D721Med (cell line): Measurements from ENCODE around the gene GREM2.

Experiments used
- DNase-seq: peaks from one replicate; pipeline ENCODE4 v3.0.0; 2011; ENCODE audit warnings: low spot score; ENCODE audit not compliant: insufficient read length
- FAIRE-seq: peaks from 2 replicates; lab custom pipeline; 2011; peaks lifted over from hg19 to GRCh38; lab: Jason Lieb, UNC
- TF ChIP-seq, protein P1 (sequence below): IDR thresholded peaks from 2 replicates; pipeline ENCODE4 v1.5.1; 2012; ENCODE audit warnings: mild to moderate bottlenecking, control low read depth; ENCODE audit not compliant: insufficient read depth; ENCODE audit errors: missing control alignments

Gene GREM2

DNA sequence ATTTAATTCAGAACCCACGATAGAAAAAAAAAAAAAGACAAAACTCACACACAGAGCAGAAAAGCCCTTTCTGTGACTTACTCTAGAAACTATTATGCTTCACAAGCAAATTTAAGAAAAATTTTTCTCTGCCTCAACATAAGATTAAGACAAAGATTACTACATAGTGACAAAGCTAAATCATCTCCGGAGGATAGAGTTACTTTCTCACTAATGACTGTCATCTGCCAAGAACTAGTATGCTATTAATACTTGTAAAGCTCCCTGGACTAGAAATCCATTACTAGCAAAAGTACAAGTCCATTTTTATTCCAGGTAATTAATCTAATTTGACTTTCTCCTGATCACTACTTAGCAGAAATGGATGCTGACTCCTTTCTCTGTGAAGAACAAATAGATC is 25.9 kb downstream of the GREM2 start:
- FAIRE-seq (no peak), DNase-seq (no peak)
- TF ChIP-seq, protein P1, sequence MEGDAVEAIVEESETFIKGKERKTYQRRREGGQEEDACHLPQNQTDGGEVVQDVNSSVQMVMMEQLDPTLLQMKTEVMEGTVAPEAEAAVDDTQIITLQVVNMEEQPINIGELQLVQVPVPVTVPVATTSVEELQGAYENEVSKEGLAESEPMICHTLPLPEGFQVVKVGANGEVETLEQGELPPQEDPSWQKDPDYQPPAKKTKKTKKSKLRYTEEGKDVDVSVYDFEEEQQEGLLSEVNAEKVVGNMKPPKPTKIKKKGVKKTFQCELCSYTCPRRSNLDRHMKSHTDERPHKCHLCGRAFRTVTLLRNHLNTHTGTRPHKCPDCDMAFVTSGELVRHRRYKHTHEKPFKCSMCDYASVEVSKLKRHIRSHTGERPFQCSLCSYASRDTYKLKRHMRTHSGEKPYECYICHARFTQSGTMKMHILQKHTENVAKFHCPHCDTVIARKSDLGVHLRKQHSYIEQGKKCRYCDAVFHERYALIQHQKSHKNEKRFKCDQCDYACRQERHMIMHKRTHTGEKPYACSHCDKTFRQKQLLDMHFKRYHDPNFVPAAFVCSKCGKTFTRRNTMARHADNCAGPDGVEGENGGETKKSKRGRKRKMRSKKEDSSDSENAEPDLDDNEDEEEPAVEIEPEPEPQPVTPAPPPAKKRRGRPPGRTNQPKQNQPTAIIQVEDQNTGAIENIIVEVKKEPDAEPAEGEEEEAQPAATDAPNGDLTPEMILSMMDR = no peak

DNA sequence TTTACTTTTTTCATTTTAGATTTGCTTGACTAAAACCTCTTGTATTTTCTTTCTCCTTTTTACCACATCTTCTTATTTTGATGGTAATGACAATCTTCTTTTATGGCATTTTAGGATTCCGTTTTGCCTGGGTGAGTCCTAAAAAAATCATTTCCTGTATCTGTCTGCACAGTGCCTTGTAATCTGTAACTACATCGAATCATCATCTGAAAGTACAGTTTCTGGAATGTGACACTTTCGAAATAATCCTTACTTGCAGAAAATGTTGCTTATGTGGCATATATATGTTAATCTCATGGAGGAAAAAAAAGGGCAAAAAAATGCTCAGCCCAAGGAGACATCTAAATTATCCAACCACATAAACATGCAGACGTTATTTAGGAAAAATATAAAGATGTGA is 29.0 kb downstream of the GREM2 start:
- TF ChIP-seq, protein P1 = no peak
- DNase-seq (no peak), FAIRE-seq (peak; percentile 77)

DNA sequence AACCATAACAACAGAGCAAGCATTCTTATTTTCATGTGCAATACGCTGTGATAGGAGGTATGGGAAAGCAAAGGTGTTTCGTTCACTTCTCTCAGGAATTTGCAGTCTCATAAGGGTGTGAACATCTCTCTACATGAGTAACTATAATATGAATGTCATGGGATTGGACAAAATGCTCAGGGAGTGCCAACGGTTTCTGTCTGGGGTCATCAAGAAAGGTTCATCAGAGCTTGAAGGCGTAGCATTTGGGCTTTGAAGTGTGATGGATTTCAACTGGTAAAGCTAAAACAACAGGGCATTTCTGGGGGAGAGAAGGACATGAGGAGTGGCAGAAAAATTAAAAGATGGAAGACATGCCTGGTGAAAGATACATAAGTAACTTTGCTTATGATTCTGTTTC is 32.4 kb downstream of the GREM2 start:
- no peak for DNase-seq
- FAIRE-seq = no peak
- TF ChIP-seq, protein P1 = no peak

DNA sequence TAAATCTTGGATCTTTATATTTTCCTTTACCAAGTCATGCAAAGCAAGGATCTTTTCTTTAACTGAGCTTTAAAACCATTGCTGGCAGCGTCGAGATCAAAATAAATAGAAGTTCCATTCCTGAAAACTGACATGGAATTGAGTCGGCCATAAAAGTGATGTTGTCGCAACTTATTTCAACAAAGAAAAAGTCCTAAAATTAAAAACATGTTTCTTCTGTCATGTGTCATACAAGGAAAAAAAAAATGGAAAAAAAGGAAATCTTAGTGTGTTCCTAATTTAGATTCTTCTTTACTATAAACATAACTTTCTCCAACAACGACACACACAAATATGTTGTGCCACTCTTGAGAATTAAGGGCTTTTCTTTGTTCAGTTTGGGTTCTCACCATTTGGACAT is 34.9 kb downstream of the GREM2 start:
- FAIRE-seq (no peak), DNase-seq (no peak)
- TF ChIP-seq, protein P1 = no peak

DNA sequence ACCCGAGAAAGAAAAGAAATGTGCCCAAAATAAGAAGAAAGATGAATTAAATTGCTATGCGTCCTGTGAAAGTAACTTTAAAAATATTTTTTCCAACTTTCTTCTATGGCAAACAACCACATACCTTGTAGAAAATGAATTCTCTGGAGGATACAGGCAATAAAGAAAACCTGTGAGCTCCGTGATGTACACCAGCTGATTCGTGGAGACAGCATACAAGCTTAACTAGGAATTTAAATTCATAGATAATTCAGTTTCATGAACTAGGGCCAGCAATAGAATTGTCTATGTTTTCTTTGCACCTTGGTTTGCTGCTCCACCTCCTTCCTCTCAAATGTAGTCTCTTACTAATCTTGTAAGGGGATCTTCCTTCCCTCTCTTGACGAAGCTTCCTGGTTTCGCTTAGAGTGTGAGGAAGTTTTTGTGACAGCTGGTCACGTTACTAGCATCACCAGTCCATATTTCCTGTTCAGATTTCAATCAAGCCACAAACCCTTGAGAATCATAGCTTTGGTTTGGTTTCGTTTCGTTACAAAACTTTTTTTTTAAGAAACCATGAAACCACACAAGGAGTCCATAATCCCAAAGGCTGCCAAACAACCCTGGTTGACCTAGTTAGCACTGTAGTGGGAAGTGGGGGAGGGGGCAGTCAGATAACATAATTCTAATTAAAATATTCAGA is 35.8 kb downstream of the GREM2 start:
- FAIRE-seq (peak; percentile 63), DNase-seq (no peak)
- TF ChIP-seq, protein P1 = no peak

DNA sequence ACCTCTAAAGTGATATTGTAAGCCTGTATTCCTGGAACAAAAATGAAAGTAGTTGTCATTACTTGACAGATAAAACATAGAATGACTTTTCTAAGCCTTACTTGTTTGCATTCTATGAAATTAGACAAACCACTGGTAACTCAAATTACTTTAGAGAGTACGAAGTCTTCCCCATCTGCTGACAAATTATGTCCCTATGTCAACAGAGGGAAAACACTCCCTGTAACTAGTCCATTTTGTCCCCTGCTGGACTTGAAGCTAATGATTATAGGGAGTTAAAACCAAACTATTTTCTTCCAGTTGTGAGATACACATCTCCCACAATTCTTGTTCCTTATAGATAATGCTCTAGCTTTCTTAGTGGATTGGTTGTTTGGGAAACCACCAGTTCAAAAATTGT is 39.6 kb downstream of the GREM2 start:
- TF ChIP-seq, protein P1 = no peak
- FAIRE-seq (peak; percentile 46), DNase-seq (no peak)

DNA sequence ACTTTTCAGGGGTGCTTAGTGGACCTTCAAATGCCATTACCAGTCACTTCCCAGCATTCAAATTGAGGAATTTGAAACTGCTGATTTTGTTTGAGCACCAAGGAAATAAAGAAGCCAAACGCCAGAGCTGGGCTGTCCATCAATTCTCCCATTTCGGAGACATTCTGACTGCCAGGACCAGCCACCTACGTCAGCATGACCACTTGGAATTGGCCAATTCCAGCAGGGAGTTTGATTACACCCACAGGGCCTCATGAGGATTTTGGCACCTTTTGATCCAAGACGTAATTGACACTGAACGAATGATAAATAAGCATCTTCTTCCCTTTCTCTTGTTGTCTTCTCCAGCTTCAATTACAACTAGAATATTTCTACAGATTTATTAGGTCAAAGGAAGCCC is 40.2 kb downstream of the GREM2 start:
- DNase-seq (no peak), FAIRE-seq (no peak)
- TF ChIP-seq, protein P1 = no peak
